ENCODE data around the gene CELSR1.
"Not testable (repeated sequence)": the region's sequence is repeated elsewhere in the genome, so short reads cannot be mapped to it uniquely, and the experiment has no call there.

Gene CELSR1

DNA sequence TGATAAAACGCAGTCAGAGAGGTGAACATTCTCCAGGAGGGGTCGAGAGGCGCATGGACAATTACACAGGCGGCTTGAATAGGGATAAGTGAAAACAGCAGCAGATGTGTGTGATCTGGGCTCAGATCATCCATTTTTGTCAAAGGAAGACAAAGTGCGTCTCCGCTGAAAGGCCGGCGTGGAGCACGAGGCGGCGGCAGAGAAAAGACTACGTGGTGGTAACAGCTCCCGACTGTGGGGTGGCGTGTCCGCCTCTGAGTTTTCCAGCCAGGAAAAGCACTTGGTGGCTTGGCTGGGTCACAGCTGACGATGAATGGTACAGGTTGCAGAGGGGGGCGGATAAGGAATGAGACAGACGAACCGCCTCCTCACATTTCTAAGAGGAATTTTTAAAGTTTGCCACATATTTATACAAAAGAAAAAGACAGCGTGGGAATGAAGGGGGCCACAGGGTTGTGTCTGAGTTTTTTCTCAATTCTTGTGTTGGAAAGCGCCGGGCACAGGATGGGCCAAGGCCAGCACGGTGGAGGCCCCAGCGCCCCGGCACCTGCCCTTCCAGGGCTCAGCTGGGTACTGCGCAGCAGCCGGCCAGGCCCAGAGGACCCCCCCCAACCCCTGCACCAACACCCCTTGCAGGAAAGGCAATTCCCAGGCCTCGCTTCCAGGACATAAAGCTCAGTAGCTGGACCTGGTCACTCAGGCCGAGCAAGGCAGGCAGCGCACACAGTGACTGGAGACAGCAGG, 121.5 kb downstream of the CELSR1 start:
- no peak for DNase-seq

DNA sequence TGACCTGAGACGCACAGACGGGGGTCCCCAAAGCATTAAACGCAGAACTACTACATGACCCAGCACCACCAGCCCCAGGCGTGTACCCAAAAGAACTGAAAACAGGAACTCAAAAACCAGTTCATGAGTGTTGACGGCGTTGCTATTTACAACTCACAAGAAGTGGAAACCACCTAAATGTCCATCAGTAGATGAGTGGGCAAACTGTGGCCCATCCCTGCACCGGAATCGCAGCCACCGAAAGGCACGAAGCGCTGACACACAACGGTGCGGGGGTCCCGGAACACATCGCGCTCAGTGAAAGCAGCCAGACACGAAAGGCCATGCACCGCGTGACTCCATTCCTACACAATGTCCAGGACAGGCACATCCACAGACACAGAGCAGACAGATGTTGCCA, 122.7 kb downstream of the CELSR1 start:
- DNase-seq: no peak

DNA sequence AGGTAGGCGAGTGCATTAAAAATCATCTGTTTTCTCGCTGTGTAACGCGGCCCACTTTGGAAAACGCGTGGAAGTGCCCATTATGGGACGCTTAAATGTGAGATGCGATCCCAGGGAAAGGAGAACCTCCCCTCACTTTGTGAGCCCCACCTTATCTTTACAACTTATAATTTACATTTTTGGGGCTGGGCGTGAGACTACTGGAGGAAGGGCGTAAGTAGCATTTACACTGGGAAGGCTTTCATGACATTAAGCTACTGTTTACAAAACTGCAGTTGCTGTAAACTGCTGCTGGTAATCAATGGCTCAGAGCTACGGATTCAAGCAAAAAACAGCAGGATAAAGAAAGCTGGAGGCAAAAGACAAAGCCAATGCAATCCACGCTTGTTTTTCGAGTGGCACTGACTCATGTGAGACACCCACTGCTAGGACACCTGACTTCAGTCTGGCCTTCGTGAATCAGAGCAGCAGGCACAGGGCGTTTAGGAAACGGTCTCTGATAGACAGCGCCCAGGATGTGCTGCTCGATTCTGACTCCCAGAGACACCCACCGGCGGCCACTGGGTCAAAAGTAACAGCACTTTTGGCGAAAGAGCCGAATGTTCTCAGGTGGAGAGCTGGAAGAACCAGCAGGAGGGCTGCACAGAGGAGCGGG, 123.6 kb downstream of the CELSR1 start:
- DNase-seq: no peak

DNA sequence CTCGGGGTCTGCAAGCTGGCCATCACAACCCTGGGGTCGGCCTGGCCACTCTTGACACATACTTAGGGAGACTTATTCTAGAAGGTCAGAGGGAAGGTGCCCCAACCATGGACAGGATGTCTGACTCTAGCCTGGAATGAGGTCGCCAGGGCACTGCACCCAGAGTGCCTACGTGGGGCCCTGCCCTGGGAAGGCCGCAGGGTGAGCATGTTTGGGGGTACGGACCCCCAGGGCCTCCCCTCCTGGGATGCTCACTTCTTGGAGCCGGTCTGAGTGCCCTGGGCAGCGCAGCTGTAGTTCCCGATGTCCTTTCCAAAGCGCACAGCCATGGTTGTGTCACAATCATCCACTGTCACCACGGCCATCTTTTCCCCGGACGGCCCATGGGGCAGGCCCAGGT, 126.1 kb downstream of the CELSR1 start:
- no peak for DNase-seq

DNA sequence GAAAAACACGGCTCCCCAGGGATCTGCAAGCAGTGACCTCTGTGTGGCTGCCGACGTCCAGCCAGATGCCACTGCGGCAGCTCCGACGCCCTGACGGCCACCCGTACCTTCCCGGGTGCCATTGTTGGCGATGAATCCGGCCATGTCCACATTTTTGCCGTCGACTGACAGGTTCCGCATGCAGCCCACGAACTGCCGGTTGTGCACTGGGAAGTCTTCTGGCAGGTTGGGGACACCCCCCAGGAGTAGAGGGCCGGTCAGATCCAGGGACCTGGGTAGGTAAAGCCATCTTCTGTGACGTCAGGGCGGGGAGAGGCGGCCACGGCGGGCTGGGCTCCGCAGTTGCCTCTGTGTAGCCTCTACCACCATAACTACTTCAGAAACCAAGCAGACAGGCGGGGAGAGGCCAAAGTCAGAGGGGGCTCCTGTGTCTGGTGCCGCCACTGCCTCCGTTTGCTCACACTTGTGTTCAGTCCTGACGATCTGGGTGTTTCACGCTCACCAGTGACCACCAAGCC, 127.1 kb downstream of the CELSR1 start:
- DNase-seq: no peak

DNA sequence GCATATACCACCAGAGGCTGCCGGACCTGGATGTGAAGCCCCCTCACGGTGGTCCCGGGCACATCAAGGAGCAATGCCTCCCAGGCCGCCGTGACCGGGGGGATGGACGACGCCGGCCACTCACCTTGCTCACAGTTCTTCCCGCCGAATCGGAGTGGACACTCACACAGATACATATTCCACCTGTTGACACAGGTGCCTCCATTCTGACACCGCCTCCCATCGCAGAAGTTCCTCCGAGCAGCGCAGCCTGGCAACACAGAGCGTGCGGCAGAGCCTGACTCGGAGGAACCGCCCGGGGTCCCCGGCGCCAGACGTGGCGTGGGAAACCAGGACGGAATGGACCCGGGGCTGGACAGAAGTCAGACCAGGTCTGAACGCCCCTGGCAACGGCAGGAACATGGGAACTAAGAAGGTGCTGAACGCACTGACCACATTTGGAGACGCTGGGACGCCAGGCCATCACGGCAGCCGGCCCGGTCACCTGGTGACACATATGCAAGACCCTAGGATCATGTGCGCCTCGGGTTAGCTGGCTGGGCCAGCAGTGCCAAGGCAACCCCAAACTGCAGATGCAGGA, 127.7 kb downstream of the CELSR1 start:
- DNase-seq: no peak

DNA sequence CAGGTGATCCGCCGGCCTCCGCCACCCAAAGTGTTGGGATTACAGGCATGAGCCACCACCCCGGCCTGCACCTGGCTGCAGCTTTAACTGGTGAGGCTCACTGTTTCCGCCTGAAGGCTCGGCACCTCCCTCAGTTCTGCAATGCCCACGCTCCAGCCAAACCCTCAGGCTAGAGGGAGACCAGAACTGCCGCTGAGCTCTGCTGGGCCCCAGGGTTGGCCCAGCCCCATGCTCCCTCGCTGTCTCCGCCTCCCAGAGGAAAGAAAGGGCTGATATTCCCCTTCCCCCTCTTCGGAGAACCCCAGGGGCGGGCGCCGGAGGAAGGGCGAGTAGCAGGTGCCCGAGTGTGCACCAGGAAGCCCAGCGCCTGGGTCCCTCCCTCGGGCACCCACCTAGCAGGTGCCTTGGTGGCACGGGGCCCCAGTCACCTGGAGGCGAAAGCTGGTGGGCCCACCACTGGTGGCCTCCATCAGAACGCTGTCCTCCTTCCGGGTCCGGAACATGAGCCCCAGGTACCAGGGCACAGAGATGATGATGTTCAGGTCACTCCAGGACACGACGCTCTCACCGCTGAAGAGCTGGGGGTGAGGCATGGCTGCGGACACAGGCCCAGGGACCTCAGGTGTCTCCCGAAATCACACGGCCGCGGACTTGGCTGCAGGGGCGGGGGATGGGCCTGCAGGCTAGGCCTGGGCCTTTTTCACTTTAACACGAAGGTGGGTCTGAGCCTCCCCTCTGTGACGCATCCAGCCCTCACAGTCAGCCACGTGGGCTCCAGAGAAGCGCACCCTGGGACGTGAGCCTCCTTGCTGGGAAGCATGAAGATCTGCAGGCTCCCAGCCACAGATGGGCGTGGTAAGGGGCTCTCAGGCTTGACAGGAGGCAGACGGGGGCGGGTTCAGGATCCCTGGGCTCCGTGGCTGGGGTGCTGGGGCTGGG, 128.6 kb downstream of the CELSR1 start:
- DNase-seq: no peak

DNA sequence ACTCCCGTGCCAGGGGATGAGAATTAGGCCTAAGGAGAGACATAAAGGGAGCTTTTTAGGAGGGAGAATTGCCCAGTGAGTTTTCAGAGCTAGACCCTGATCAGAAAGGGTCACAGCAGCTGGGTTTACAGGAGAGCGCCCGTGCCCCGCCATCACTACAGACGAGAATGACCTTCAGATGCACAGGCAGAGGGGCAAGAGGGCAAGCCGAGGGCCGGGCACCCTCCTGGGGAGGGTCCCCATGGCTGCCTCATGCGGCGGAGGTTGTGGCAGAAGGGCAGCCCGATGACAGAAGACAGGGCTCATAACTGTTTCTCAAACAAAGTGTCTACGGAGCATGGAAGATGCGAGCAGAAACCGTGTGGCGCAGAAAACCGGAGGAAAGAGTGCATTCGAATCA, 129.7 kb downstream of the CELSR1 start:
- no peak for DNase-seq

DNA sequence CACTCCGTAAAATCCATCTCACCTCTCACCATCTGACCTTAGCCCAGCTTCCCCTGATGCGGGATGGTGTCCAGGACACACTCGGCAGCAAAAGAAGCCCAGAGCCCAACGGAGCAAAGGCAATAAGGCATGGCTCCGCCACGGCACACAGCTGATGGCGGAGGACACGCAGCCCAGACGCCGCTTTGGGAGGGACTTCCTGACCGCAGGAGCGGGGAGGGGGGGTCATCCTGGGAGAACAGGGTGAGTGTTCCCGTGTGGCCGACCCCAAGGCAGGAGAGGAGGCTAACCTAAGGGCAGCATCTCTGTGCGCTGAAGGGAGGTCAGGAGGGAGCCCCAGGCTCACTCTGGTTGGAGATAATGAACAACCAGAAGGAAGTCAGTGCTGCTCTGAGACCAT, 130.6 kb downstream of the CELSR1 start:
- DNase-seq: no peak

DNA sequence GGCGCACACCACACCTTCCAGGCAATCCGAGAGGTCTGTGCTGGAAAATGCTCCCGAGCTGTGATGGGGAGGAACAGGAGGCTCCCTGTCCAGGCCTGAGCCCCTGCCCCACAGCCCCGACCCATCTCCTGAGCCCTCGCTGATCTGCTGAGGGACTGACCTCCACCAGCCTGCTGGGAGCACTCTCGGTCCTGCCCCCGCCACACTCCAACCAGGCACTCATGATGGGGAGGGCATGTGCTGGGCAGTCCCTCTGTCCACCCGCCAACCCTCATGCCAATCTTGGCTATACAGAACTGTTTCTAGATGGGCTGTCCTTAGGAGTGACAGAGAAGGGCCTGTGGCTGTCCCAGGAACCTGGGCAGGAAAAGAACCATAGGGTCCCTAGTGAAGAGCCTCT, 131.1 kb downstream of the CELSR1 start:
- no peak for DNase-seq

DNA sequence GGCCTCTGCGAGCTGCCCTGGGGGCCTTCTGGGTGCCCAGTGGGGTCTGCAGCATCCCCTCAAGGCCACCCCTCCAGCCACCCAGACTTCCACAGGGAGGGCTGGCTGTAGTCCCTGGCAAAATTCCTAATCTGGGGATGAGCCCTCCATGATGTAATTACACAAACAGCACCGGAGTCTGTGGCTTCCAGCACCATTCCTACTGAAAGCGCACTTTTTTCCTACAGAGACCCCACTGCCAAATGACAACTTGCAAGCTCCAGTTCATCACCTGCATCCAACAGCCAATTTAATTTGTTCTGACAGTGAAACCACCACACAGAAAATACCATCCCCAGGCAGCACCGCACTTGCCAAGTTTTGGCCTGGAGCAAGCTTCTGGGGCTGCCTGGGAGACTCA, 131.5 kb downstream of the CELSR1 start:
- no peak for DNase-seq

DNA sequence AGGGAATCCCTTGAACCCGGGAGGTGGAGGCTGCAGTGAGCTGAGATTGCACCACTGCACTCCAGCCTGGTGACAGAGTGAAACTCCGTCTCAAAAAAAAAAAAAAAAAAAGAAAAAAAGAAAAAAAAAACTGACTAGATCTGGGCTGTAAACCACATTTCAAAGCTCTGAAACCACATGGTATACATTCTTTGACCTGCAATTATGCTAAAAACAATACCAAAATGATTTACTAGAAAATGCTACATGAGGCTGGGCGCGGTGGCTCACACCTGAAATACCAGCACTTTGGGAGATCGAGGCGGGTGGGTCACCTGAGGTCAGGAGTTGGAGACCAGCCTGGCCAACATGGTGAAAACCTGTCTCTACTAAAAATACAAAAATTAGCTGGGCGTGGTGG, 133.5 kb downstream of the CELSR1 start:
- DNase-seq: not testable (repeated sequence)

DNA sequence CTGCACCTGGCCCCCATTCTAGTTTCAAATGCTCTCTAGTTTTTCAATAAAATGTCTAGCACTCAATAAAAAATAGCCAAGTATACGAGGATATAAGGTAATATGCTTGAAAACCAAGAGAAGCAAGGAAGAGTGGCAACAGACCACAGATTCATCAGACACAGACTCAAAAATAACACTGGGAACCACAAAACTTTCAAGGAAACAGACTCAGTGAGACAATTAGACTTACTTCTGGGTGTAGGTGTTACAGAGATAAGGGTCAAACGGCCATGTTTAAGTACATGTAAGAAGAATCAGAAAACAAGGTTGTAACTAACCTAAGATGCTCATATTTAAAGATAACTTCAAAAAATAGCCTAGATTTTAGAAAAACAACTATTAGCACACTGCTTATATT, 134.9 kb downstream of the CELSR1 start:
- DNase-seq: no peak

DNA sequence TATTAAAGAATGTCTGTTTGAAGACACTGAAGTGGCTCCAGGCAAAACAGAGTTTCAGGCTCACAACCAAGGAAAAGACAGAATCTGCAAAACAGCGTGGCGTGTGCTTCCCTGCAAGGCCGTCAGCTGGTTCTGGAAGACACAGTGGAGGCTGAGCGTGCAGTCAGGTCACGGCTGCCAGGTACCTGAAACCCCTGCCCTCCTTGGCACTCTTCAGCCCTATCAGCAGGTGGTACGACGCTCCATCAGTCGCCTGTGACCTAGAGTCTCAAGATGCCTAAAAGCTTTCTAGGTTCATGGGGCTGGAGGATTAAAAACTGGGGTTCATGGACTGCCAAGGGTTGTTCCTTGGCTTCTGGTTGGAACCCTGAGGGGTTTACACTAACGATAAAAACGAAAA, 136.1 kb downstream of the CELSR1 start:
- no peak for DNase-seq

DNA sequence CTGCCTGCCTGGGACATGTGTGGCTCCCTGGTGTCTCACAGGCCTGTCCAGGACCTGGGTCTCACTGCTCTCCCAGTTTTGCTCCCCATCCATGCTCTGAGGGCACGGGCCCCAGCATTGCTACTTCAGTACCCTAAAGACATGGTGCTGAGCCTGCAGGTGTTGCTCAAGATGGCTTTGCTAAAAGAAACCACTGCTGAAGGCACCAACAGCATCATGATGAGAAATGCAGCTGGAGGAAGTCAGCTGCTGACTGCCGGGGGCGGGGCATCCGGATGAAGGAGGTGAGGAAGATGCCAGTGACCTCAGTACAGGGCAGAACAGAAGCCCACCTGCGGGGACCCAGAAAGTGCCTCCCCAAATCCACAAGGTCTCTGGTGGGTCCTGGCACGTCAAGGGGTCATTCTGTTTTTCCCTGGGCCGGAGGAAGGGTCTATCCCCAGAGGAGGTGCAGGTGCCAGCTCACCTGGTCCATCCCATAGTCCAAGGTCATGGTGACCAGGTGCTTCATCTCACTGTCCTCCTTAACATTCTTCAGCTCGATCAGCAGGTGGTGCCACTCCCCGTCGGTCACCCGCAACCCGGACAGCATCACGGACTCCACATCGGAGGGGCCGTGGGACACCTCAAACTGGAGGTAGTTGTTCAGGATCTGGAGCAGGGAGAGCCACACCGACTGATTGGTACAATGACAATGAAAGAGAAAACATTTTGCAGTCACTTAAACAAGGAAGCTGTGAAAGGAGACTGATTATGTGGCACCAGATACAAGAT, 138.0 kb downstream of the CELSR1 start:
- no peak for DNase-seq

DNA sequence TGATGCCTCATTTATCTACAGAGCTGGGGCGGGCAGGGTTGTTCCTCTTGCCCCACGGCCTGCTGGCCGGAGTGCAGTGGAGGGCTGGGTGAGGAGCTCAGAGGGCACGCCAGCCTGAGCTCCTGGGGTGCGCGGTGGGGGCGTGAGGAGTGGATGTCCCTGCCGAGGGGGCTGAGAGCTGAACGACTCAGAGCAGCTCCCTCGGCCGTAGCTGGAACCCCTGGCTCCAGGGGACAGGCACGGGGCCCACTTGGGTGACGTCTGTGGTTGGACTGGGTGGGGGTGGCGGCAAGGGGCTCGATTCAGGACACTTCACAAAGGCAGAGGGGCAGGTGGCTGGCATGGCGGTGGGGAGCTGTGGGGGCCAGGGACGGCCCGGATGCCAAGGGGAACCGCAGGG, 139.5 kb downstream of the CELSR1 start:
- no peak for DNase-seq

DNA sequence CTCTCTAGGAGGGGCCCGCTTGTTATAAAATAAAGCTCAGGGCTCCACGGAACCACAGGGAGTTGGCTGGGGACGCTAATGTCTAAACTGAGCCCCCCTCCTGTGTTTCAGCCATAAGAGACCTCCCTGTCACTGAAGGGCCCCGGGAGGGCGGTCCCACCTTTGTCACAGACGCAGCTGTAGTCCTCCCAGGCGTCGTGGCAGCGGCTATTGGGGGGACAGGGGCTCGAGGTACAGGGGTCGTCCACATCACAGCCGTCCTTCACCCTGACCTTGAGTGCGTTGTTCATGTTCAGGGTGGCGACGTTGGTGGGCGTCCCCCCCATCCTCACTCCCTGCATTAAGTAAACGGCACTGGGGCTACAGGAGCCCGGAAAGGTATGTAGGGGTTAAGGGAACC, 139.9 kb downstream of the CELSR1 start:
- no peak for DNase-seq

DNA sequence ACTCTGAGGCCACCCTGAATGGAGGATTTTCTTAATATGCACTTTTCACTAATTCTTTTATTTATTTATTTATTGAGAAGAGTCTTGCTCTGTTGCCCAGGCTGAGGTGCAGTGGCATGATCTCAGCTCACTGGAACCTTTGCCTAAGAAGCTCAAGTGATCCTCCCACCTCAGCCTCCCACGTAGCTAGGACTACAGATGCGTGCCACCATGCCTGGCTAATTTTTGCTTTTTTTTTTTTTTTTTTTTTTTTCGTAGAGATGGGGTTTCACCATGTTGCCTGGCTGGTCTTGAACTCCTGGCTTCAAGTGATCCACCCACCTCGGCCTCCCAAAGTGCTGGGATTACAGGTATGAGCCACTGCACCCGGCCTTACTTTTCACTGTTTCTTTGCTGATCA, 140.4 kb downstream of the CELSR1 start:
- DNase-seq: not testable (repeated sequence)

DNA sequence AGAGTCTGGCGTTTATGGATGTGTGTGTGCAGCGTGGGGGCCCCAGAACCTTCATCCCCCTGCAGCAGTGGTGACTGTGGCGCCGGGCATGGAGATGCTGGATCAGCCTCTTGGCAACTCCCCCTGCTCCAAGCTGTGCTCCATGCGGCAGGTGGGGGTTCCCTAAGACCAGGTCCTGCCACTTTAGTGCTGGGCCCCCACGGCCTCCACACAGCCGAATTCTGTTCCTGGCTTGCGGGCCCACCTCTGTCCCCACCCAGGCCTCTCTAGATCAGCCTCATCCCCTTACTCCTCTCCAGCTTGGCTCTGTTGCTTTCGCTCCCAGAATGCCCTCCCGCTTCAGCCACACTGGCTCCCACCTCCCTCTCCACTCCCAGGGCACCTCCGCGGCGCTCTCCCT, 142.3 kb downstream of the CELSR1 start:
- DNase-seq: no peak

DNA sequence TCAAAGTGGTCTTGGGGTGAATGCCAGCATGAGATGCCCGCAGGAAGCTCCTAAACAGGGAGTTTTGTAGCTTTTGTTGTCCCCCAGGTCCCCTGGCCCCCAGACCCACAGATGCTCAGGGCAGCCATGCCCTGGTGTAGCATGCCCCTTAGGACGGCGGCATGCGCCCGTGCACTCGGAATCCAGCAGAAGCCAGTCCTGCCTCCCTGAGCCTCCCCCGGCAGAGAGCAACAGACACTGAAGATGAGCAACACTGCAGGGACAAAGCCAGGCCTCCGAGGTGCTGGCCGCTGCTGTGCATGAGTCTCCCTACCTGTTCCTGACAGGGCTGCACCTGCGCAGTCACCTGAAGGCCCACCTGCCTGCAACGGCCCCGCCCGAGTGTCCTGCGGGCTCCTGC, 142.8 kb downstream of the CELSR1 start:
- no peak for DNase-seq

DNA sequence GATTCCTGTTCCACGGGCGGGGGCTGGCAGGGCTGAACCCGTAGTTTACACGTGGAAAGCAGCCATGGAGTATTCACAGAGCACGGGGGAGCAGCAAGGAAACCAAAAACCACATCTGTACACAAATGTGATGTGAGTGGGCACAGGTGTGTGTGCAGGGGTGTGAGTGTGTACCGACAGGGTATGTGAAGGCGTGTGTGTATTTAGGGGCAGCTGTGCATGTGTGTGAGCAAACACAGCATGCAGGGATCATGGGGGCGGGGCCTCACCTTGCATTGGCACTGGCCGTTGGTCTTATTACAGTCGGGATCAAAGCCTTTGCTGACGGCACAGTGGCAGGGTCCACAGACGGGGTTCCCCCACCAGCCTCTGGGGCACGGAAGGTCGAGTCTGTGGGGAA, 143.5 kb downstream of the CELSR1 start:
- DNase-seq: peak; percentile 2

DNA sequence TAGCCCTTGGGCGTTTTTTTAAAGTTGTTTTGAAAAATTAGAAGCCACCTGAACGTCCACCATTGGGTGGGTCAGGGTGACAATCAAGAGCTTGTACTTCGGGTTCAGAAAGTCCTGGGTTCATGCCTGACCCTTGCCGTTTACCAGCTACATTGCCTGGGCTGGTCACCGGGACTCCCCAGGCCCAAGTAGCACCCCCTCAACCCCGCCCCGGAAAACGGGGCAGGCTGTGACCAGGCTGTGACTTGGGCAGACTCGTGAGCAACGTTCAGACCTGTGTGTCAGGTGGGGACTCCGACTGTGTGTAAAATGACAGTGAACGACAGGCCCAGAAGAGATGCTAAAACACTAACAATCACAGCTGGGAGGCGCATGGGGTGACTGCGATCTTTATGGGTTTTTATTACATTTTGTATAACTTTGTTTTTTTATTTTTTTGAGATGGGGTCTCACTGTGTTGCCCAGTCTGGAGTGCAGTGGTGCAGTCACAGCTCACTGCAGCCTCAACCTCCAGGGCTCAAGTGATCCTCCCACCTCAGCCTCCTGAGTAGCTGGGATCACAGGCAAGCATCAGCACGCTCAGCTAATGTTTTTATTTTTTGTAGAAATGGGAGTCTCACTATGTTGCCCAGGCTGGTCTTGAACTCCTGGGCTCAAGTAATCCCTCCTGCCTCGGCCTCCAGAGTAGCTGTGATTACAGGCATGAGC, 145.1 kb downstream of the CELSR1 start:
- DNase-seq: no peak

All from CD4-positive, alpha-beta T cell treated with Interleukin-6 for 4 hours (primary cell).